ENCODE measurements around the gene MRPL14.

MRPL14 gene

DNA sequence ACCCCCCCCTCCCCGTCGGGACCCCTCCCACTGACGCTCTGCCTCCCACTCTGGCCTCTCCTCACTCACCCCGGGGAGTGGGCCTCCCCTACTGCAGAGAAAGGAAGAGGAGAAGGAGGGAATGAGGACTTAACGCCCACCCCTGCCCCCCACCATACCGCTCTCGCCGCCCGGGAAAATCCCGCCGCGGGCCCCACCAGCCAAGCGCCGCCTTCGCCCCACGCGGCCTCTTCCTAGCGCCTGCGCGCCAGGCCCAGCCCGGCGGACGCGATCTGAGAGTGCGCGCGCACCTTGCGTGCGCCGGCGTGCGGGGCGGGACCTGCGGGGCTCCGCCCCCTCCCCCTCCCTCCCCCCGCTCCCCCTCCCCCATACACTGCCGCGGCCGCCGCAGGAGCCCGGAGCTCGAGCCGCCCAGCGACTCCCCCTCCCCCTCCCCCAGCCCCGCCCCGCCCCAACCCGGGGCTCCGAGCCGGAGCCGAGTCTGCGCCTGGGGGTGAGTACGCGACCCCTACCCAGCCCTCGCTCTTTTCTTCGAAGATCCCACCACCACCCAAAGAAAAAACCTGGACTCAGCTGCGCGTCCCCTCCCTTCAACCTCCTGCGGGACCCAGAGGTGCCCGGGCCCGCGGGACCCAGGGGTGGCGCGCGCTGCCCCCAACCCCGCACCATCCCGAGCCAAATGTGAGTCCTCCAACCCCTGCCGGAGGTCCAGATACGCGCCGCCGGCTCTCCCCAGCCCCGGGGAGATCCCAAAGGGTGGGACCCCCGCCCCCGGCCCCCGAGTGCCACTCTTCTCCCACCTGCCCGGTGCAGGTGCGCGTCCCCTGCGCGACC, at the start of gene MRPL14, which contains the start of gene TMEM63B:
Gene MRPL14, minus strand, starts transcription at position 267 of the 834 bp plus-strand sequence. CDS start 10,841 bp downstream, outside the sequence.
Gene TMEM63B, plus strand, starts transcription at position 369 of the 834 bp plus-strand sequence. CDS start 7,031 bp downstream, outside the sequence.
- DNase-seq (ENCODE audit: low read depth in 2 of 3, low spot score in 2 of 3) = peak; percentile 80 to 89 (median 86)

DNA sequence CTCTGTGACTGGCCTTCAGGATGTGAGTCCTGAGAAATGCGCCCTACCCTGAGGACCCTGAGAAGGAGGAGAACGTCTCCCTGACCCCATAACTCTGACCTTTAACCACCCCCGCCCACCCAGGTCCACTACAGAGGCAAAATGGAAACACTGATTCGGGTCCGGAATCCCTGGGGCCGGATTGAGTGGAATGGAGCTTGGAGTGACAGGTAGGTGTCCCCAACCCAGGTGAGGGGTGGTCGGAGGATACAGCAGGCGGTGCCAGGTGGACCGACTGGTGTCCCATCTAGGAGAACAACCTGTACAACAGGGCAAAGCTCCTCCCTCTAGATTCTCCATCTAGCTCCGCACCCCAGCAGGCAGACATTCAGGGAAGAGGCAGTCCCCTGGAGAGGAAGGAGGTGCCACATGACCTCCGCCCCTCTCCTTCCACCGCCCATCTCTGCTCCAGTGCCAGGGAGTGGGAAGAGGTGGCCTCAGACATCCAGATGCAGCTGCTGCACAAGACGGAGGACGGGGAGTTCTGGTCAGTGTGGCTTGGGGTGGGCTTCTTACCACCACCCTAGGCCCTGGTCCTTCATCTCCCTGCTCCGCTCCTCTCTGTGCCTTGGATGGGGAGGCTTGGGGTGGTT, 49.0 kb upstream of the MRPL14 start:
- no peak for DNase-seq (ENCODE audit: low read depth in 2 of 3, low spot score in 2 of 3)

GRCh38 chr6:44172731-44173500, 45.7 kb upstream of the MRPL14 start:
- peak; percentile 42 to 76 (median 51) for DNase-seq (ENCODE audit: low read depth in 2 of 3, low spot score in 2 of 3)

DNA sequence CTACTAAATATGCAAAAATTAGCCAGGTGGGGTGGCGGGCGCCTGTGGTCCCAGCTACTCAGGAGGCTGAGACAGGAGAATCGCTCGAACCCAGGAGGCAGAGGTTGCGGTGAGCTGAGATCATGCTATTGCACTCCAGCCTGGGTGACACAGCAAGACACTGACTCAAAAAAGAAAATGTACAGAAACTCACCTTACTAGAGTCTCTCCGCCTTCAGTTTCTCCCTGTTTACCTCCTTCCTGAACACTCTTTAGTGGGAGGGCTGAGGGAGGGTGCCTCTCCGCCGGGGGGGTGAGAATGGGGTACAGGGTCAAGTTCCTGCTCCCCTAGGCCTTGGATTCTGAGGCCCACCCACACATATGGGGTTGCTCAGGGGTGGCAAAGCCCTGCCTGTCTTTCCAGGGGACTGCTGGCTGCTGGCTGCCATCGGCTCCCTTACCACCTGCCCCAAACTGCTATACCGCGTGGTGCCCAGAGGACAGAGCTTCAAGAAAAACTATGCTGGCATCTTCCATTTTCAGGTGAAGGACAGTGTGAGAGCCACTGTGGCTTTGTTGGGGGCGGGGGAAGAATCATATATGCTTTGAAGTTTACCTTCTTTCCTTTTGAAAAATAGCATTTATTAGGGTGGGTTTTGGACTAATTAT, 44.8 kb upstream of the MRPL14 start:
- DNase-seq (ENCODE audit: low read depth in 2 of 3, low spot score in 2 of 3) = no peak

DNA sequence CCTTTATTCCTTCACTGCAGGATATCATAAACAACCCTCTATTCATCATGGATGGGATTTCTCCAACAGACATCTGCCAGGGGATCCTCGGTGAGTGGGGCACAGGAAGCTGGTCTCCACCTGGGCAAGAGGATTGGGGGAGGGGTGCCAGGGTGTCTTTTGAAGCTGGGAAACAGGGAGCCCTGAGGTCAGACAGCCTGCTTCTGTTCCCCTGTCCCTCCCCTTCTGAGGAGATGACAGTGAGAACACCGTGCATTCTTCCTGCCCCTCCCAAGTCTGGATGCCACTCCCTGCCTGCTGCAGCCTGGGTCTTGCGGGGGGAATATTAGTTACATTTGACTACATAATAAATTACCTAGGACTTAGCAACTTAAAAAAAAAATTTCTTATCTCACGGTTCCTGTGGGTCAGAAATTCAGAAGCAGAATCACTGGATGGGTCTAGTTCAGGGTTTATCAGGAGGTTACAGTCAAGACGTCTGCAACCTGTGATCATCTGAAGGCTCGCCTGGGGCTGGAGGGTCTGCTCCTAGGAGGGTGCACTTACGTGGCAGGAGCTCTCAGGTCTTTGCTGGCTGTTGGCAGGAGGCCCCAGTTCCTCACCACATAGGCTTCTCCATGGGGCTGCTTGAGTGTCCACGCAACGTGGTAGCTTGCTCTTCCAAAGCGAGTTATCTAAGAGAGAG, 42.8 kb upstream of the MRPL14 start:
- no peak for DNase-seq (ENCODE audit: low read depth in 2 of 3, low spot score in 2 of 3)

DNA sequence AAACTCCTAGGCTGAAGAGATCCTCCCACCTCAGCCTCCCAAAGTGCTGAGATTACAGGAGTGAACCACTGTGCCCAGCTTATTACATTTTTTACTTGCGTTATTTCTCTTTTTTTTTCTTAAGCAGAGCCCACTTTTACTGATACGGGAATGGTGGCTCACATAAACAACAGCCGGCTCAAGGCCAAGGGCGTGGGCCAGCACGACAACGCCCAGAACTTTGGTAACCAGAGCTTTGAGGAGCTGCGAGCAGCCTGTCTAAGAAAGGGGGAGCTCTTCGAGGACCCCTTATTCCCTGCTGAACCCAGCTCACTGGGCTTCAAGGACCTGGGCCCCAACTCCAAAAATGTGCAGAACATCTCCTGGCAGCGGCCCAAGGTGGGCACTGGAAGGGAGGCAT, 41.9 kb upstream of the MRPL14 start:
- no peak for DNase-seq (ENCODE audit: low read depth in 2 of 3, low spot score in 2 of 3)

DNA sequence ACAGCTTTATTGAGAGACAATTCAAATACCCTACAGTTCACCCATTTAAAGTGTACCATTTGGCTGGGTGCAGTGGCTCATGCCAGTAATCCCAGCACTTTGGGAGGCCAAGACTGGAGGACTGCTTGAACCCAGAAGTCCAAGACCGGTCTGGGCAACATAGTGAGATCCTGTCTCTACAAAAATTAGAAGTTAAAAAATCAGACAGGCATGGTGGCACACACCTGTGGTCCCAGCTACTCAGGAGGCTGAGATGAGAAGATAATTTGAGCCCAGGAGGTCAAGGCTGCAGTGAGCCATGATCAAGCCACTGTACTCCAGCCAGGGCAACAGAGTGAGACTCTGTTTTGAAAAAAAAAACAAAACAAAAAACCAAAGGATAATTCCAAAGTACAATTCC, 40.3 kb upstream of the MRPL14 start:
- DNase-seq (ENCODE audit: low read depth in 2 of 3, low spot score in 2 of 3) = no peak

- no peak for DNase-seq (ENCODE audit: low read depth in 2 of 3, low spot score in 2 of 3)
These were observed 39.4 kb upstream of the MRPL14 start for GRCh38 chr6:44166591-44167184.

GRCh38 chr6:44166116-44166515, 38.9 kb upstream of the MRPL14 start:
- DNase-seq (ENCODE audit: low read depth in 2 of 3, low spot score in 2 of 3) = no peak

DNA sequence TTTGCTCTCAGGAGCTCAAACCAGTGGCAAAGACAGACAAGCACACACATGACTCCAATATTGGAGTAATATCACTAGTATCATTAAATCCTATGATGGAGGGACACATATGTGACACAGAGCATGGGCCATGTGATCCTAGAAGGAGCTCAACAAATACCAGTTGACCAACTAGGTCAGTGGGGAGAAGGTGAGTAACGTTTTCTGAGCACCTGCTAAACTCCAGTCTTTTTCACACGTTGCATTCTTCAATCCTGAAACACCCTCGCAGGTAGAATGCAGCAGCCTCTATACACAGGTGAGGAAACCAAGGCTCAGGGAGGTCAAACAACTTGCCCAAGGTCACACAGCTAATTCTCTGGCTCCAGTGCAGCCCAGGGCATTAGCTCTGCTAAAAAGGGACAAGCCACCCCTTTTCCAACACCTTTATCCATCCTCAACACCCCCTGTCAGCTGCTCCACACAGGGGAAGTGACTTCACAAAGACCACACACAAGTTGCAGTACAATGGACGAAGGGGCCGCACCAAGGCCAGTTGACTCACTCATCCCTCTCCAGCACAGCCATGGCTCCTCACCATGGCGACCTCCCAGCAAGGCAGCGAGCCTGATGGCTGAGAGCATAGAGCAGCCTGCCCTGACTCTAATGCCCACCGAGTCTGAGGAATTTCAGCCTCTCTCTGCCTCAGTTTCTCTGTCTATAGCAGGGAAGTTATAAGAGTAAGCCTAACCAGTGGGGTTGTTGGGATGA, 35.8 kb upstream of the MRPL14 start:
- no peak for DNase-seq (ENCODE audit: low read depth in 2 of 3, low spot score in 2 of 3)

DNA sequence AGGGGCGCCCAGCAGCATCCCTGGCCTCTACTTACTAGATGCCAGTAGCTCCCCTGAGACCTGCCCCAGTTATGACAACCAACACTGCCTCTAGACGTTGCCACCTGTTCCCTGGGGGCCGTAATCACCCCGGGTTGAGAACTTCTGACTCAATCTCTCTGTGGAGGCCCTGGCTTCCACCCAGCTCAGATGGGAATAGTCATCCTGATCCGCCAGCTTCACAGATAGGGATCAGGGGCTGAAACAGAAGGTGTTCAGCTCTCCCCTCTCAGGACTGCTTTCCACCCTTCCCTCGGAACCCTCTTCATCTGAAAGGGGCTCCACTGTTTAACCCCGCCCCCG, 34.7 kb upstream of the MRPL14 start:
- DNase-seq (ENCODE audit: low read depth in 2 of 3, low spot score in 2 of 3) = no peak

DNA sequence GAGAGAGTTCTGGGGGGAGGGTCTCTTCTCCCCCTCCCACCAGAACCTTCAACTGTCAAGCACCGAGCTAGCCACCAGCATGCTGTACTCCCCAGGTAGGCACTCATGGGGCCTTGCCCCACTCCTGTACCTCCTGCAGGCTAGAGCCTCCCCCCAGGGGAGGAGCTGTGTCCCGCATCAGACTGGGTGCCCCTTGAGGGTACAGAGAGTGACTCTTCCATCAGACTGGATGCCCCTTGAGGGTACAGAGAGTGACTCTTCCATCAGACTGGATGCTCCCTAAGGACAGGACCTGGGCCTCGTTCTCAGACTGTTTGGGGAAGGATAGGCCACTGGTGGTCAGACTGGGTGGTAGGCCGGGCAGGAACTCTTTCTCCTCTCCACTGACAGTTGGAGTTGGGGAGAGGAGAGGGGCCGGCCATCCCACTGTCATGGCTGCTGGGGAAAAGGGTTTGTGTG, 31.5 kb upstream of the MRPL14 start, which contains the start of gene CAPN11:
Gene CAPN11, plus strand, starts transcription at position 51 of the 459 bp plus-strand sequence. Its CDS starts 29 bp downstream, at position 80.
- no peak for DNase-seq (ENCODE audit: low read depth in 2 of 3, low spot score in 2 of 3)

DNA sequence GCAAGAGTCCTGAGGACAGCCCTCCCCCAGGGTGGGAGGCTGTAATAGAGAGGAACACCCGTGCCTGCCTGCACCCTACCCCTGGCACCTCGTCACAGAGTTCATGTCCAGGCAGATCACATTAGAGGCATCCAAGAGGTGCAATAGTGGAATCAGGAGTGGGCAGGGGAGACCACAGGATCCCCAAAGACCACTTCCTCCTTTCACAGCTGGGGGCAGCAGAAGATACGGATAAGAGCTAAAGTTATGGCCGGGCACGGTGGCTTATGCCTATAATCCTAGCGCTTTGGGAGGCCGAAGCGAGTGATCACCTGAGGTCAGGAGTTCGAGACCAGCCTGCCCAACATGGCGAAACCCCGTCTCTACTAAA, 29.9 kb upstream of the MRPL14 start:
- no peak for DNase-seq (ENCODE audit: low read depth in 2 of 3, low spot score in 2 of 3)

DNA sequence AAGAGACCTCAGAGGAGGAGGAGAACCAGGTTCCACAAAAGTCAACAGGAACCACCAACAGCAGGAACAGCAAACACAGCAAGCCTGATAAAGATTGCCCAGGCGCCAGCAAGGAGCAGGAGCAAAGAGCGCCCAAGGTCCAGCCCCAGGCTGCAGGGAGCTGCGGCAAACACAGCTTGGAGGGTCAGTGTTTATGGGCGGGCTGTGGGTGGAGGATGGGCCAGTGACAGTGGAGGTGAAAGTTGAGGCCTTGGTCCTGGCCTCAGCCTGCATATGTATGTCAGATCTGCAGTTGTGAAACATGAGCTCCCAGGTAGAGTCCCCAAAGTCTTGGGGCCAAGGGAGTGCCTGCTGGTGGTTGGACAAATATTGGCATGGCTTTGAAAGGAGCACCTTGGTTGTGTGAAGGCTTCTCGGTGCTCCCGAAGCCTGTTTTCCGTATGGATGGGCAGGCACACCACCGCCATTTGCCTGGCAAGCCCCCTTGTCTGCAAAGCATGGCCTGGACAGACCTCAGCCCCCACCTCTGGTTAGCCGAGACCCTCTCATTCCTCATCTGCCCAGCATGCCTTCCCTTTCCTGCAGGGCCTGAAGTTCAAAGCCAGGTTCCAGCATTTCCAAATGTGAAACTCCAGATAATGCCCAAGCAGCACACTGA, 29.4 kb upstream of the MRPL14 start:
- no peak for DNase-seq (ENCODE audit: low read depth in 2 of 3, low spot score in 2 of 3)

DNA sequence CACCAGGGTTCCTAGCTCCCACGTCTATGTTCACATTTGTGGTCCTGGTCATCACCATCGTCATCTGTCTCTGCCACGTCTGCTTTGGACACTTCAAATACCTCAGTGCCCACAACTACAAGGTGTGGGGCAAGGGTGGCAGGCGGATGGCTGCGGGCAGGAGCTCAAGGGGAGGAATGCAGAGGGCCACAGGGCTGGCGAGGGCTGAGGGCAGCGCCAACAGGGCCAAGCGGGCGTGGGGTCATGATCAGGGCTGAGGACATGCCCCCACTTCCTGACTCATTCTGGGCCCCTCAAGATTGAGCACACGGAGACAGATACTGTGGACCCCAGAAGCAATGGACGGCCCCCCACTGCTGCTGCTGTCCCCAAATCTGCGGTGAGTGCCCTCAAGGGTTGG, 26.8 kb upstream of the MRPL14 start:
- DNase-seq (ENCODE audit: low read depth in 2 of 3, low spot score in 2 of 3) = no peak

- no peak for DNase-seq (ENCODE audit: low read depth in 2 of 3, low spot score in 2 of 3)
These were observed 25.3 kb upstream of the MRPL14 start for GRCh38 chr6:44152533-44152932.

DNA sequence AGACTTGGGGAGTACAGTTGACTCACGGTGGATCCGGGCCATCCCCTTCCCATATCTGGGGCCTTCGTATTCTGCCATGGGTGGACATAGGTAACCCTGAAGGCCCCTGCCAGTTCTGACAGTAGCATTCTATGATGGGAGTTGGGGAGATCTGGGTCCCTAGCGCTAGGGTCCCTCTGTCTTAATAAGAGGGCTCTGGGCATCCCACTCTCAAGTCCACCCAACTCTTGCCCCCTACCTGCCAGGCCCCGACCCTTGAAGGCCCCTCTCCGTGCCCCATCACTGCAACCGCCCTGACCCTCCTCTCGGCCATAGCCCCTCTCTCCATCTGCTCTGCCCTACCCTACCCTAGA, 24.8 kb upstream of the MRPL14 start:
- DNase-seq (ENCODE audit: low read depth in 2 of 3, low spot score in 2 of 3) = no peak

GRCh38 chr6:44151348-44152108, 24.3 kb upstream of the MRPL14 start:
- peak; percentile 62 to 86 (median 84) for DNase-seq (ENCODE audit: low read depth in 2 of 3, low spot score in 2 of 3)
